MM.1S (cell line): ENCODE measurements around the gene OASL.

ENCODE experiments used
- EZH2 ChIP-seq: fragments of 300-600 bp; sonication (generic); optimal IDR thresholded peaks from 2 replicates; pipeline ENCODE3; 2017; ENCODE audit warnings: low read depth, mild to moderate bottlenecking, antibody characterized with exemption, low read length, mixed read lengths
- EZH2phosphoT487 ChIP-seq: fragments of 300-600 bp; sonication (generic); IDR thresholded peaks from 2 replicates; pipeline ENCODE4 v1.6.1; 2018; ENCODE audit warnings: antibody characterized with exemption, low read length
- TF ChIP-seq, protein P1 (sequence below): fragments of 300-600 bp; sonication (generic); IDR thresholded peaks from 2 replicates; pipeline ENCODE4 v1.5.1; 2016; ENCODE audit warnings: antibody characterized with exemption, low read length, mixed read lengths

DNA sequence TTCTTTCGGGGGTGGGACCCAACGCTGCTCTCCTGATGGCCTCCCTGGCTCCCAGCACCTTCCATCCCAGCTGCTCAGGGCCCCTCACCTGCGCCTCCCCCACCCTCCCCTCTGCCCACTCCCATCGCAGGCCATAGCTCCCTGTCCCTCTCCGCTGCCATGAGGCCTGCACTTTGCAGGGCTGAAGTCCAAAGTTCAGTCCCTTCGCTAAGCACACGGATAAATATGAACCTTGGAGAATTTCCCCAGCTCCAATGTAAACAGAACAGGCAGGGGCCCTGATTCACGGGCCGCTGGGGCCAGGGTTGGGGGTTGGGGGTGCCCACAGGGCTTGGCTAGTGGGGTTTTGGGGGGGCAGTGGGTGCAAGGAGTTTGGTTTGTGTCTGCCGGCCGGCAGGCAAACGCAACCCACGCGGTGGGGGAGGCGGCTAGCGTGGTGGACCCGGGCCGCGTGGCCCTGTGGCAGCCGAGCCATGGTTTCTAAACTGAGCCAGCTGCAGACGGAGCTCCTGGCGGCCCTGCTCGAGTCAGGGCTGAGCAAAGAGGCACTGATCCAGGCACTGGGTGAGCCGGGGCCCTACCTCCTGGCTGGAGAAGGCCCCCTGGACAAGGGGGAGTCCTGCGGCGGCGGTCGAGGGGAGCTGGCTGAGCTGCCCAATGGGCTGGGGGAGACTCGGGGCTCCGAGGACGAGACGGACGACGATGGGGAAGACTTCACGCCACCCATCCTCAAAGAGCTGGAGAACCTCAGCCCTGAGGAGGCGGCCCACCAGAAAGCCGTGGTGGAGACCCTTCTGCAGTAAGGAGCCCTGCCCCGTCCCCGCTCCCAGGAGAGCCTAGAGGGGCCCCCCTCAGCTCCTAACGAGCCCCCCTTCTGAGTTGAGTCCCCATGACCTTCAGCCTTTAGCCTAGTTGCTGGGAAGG lies 60.5 kb downstream of the OASL start, which contains the start of gene HNF1A:
- TF ChIP-seq, protein P1, sequence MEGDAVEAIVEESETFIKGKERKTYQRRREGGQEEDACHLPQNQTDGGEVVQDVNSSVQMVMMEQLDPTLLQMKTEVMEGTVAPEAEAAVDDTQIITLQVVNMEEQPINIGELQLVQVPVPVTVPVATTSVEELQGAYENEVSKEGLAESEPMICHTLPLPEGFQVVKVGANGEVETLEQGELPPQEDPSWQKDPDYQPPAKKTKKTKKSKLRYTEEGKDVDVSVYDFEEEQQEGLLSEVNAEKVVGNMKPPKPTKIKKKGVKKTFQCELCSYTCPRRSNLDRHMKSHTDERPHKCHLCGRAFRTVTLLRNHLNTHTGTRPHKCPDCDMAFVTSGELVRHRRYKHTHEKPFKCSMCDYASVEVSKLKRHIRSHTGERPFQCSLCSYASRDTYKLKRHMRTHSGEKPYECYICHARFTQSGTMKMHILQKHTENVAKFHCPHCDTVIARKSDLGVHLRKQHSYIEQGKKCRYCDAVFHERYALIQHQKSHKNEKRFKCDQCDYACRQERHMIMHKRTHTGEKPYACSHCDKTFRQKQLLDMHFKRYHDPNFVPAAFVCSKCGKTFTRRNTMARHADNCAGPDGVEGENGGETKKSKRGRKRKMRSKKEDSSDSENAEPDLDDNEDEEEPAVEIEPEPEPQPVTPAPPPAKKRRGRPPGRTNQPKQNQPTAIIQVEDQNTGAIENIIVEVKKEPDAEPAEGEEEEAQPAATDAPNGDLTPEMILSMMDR, result no peak
- TF ChIP-seq EZH2 (no peak), EZH2phosphoT487 (no peak)
